Hepatocyte (in vitro differentiated cells): ENCODE results near the gene FCGR3B.
"Not testable (repeated sequence)": the region's sequence is repeated elsewhere in the genome, so short reads cannot be mapped to it uniquely, and the experiment has no call there.

Experiments
- EZH2 ChIP-seq: fragments of 200-600 bp; sonication (generic); IDR thresholded peaks from 2 replicates; pipeline ENCODE4 v1.6.1; 2016; ENCODE audit warnings: antibody characterized with exemption, mild to moderate bottlenecking, borderline replicate concordance
- EZH2phosphoT487 ChIP-seq: fragments of 200-600 bp; sonication (generic); IDR thresholded peaks from one replicate; pipeline ENCODE4 v1.6.1; 2018; ENCODE audit warnings: antibody characterized with exemption, mild to moderate bottlenecking, low read depth, moderate library complexity; ENCODE audit not compliant: unreplicated experiment, severe bottlenecking
- TF ChIP-seq, protein P1 (sequence below): fragments of 200-600 bp; sonication (generic); IDR thresholded peaks from 2 replicates; pipeline ENCODE4 v1.5.1; 2016; ENCODE audit warnings: antibody characterized with exemption, mild to moderate bottlenecking; ENCODE audit not compliant: poor library complexity

DNA sequence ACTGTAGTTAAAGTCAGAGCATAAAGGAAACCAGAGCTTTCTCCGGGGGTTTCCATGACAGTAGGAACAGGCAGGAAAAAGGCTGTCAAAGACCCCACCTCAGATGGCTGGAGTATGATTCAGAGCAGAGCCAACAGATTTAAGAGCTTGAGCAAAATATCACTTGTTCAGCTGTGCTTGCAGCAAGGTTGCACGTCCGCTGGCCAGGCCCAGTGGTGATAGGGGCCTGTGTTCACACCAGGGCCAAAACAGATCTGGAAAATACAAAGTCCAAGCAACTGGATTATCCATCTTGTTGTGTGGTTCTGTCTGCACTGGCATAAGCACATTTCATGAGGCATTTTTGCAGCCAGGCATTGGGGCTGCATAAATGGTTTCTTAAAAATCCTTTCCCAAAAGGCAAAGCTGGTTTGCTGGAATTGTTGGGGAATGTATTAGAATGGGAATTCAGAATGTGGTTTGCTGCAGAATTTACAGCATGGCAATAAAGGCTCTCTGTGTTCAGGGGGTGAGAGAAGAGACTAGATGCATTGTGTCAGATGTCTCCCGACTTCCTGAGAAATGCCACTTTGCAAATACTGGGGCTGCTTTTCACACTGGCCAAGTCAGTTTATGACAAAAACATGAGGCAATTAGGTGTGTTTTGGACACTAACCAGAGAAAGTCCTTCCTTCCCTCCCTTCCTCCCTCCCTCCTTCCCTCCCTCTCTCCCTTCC, 36.5 kb downstream of the FCGR3B start:
- TF ChIP-seq, protein P1, sequence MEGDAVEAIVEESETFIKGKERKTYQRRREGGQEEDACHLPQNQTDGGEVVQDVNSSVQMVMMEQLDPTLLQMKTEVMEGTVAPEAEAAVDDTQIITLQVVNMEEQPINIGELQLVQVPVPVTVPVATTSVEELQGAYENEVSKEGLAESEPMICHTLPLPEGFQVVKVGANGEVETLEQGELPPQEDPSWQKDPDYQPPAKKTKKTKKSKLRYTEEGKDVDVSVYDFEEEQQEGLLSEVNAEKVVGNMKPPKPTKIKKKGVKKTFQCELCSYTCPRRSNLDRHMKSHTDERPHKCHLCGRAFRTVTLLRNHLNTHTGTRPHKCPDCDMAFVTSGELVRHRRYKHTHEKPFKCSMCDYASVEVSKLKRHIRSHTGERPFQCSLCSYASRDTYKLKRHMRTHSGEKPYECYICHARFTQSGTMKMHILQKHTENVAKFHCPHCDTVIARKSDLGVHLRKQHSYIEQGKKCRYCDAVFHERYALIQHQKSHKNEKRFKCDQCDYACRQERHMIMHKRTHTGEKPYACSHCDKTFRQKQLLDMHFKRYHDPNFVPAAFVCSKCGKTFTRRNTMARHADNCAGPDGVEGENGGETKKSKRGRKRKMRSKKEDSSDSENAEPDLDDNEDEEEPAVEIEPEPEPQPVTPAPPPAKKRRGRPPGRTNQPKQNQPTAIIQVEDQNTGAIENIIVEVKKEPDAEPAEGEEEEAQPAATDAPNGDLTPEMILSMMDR: not testable (repeated sequence)
- not testable (repeated sequence) for TF ChIP-seq EZH2phosphoT487, EZH2
